GM12891 (cell line): Measurements from ENCODE around the gene ATRNL1.
"Not testable (repeated sequence)": the region's sequence is repeated elsewhere in the genome, so short reads cannot be mapped to it uniquely, and the experiment has no call there.

Experiments
- PAX5 ChIP-seq: IDR thresholded peaks from 2 replicates; pipeline ENCODE4 v1.6.1; 2011; ENCODE audit warnings: low read length, moderate library complexity, mild to moderate bottlenecking; ENCODE audit not compliant: insufficient read depth, severe bottlenecking
- POLR2A ChIP-seq: IDR thresholded peaks from 2 replicates; pipeline ENCODE4 v1.6.1; 2011; ENCODE audit warnings: low read depth, low read length, control low read depth
- POLR2AphosphoS5 ChIP-seq: IDR thresholded peaks from 2 replicates; pipeline ENCODE4 v1.6.1; 2011; ENCODE audit warnings: low read depth, low read length, control low read depth
- SPI1 ChIP-seq: IDR thresholded peaks from 2 replicates; pipeline ENCODE4 v1.6.1; 2011; ENCODE audit warnings: low read depth, low read length, control low read depth
- TAF1 ChIP-seq: IDR thresholded peaks from 2 replicates; pipeline ENCODE4 v1.6.1; 2011; ENCODE audit warnings: low read depth, low read length, control low read depth

DNA sequence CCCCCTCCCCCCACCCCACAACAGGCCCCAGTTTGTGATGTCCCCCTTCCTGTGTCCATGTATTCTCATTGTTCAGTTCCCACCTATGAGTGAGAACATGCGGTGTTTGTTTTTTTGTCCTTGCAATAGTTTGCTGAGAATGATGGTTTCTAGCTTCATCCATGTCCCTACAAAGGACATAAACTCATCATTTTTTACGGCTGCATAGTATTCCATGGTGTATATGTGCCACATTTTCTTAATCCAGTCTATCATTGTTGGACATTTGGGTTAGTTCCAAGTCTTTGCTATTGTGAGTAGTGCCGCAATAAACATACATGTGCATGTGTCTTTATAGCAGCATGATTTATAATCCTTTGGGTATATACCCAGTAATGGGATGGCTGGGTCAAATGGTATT, 312.7 kb downstream of the ATRNL1 start:
- TF ChIP-seq POLR2A, TAF1, POLR2AphosphoS5, SPI1, PAX5: not testable (repeated sequence)
